Measurements from ENCODE around the gene GNAS.

GNAS gene

DNA sequence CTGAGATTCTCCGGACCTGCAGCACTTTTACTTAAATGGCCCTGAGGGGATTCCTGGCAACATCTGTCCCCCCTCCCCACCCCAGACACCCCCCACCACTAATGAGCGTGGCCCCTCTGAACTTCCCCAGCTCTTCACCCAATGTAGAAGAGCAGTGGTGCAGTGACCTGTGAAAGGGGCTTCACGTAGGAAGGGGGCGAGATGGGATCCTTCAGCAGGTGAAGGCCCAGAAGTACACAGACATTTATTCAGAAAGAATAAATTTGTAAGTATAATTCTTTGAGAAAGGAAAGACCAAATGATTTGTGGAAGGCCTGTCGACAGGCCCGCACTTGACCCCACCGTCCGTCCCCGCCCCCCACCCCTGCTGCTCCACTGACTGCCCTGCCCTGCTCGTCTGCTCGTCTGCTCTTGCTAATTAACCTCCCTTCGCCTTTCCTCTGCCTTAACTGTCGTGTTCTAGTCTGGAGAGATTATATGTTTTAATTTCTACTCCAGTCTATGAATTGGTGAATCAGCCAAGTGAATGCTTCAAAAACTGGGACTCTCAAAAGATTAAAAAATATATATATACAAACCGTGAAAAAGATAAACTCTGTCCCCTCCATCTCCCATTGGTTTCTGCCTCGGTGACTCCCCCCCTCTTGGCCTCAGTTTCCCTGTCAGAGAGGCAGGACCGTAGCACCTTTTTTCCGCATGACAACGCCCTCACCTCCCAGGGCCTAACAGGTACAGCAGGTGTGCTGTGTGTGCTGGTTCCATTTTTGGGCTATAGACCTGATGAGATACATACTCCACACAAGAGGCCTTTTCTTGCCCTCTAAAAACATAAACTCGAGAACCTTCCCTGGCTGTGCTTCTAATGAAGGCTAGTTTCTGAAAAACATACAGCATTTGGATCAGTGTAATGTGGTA, 49.2 kb downstream of the GNAS start:
- DNase-seq: no peak

DNA sequence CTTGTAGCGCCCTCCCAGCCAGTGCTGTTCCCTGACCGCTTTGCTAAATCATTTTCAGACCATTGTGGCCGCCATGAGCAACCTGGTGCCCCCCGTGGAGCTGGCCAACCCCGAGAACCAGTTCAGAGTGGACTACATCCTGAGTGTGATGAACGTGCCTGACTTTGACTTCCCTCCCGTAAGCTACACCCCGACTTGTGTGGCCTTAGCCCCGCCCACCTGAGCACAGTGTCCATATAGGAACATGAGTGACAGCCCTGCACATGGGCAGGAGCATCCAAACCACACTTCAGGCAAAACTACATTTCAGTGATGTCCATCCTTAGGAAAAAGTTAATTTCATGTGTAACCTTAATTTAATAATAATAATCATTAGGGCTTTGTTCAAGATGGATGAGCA, 51.1 kb downstream of the GNAS start:
- DNase-seq: no peak

DNA sequence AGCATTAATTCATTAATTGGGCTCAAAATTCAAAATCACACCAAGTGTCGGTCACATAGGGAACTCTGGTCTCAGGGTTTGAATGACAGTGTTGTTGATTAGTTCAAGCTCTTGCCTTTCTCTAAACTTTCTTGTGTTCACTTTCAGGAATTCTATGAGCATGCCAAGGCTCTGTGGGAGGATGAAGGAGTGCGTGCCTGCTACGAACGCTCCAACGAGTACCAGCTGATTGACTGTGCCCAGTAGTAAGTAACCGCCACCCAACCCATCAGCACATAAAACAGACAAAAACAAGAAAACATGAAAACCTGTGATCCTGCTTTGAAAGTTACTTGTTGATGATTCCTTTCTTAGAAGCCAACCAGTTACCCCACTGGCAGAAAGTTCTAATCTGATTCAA, 52.7 kb downstream of the GNAS start:
- DNase-seq: no peak

DNA sequence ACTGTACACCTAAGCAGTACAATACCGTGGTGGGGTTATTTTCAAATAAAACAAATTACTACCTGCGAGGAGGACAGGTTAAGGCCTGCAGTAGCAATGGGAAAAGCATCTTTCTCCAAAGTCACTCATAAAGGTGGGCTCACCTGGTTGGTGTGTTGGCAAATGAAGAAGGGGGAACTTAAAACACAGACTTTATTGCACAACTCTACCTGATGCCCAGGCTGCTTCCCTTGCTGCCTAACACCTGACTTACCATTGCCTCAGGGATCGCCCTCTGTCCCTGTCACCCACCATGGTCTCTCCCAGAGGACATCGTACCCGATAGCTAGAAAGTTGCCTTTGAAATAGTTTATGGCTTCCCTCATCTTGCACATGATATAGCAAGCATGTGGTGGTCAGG, 53.6 kb downstream of the GNAS start:
- no peak for DNase-seq

DNA sequence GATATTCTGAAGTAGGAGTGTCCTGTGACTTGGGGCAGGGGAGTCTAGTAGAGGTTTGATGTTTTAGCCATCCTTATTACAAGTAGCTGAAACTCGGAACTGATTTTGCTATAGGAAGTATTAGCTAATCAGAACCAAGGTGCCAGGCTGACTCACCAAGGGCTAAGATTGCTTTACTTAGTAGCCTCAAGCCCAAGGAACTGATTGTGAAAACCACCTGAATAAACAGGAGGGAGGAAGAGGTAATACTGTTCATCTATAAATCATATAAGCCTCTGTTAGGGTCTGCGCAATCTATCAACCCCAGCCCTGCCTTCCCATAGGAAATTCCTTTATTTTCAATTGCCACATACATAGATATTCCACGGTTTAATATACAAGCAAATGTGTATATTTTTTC, 54.4 kb downstream of the GNAS start:
- DNase-seq: no peak

DNA sequence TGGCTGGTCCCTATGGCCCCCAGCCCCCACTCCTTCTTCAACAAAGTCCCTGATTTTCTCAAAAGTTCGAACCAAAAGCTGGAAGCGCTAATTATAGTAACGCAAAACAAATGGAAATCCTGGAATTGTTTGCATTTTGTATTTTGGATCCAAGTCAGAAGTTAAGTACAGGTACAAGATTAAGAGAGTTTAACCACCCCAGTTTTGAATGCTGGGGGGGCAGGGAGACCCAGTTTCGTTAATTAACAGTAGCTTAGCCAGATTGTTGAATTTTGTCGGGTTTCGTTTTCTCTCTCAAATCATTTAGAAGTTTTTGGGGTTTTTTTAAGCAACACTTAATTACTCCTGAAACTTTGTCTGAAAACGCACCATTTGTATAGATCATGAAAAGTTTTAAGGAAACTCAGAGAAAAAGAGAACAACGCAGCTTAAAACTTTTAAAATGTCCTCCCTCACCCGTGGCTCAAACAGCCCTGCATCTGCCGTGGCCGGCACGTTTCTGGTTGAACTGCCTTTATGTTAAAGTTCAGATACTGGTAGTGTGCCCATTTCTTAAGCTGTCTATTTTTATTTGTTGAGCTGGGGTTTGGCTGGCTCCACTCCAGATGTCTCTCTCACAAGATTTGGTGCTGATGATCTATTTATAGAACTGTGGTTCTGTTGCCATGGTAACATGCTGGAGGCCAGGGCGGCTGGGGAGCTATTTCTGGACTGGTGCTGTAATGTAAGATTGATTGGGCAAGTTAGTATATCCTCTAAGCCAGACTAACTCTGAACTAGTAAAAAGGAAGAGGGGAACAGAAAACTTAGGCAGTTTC, 55.0 kb downstream of the GNAS start:
- peak; percentile 51 for DNase-seq

DNA sequence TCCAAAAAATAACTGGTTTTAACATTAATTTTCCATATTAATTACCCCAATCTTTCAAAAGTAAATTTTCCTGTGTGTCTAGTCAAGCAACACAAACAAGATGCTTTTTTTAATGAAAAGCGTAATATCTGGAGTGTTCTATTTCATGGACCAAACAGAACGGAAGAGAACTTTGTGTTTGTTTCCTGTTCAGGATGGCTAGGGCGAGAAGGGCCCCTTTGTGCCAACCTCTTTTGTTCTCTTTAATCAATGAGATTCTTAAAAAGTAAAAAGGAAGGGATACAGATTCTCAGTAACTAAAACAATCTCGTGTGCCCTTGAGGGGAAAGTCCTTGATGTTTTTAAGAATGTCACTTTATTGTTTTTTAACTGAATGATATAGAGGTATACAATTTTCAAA, 55.7 kb downstream of the GNAS start:
- DNase-seq: no peak

DNA sequence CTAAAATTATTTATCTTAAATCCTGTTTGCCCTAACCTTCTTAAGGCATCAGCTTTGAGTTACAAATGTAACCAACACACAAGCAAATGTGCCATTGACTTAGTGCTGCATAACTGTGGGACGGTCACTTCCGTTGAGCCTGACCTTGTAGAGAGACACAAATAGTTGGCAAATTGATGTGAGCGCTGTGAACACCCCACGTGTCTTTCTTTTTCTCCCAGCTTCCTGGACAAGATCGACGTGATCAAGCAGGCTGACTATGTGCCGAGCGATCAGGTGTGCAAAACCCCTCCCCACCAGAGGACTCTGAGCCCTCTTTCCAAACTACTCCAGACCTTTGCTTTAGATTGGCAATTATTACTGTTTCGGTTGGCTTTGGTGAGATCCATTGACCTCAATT, 56.4 kb downstream of the GNAS start:
- DNase-seq: no peak

DNA sequence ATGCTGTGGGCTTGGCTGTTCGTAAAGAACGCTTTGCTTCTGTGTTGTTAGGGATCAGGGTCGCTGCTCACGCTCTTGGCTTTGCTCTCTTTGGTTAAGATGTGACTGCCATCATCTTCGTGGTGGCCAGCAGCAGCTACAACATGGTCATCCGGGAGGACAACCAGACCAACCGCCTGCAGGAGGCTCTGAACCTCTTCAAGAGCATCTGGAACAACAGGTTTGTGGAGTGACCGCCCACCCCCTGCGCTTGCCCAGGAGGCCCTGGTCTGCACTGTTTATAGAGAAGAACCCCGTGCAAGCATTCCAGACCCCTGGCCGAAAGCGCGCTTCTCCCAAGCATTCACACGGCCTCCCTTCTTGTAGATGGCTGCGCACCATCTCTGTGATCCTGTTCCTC, 57.1 kb downstream of the GNAS start:
- no peak for DNase-seq

DNA sequence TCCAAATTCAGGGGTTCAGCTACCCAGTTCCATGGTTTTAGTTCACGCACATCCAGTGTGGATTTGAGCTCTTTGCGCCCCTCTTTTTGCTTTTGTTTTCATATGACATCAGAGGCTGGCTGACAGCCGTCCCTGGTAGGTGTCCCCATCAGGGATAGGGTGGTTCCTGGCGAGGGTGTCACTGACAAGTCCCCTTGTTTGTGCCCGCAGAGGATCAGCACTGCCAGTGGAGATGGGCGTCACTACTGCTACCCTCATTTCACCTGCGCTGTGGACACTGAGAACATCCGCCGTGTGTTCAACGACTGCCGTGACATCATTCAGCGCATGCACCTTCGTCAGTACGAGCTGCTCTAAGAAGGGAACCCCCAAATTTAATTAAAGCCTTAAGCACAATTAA, 58.0 kb downstream of the GNAS start:
- no peak for DNase-seq

DNA sequence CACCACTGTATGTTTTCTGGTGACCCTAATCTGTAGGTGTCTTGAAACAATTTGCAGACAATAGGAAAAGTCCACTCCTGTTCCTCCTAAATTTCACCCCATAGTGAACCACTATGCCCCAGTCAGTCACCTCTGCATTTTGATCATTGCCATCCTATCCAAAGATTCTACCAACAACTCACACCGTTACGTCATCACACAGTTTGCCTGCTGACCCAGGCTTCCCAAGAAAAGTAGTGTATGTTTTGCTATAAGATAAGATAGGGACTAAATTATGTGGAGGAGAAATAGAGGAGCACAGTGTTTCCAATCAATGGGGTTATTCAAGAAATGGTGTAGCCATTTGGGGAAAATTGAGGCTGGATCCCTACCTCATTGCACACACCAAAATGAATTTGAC, 58.8 kb downstream of the GNAS start:
- no peak for DNase-seq

DNA sequence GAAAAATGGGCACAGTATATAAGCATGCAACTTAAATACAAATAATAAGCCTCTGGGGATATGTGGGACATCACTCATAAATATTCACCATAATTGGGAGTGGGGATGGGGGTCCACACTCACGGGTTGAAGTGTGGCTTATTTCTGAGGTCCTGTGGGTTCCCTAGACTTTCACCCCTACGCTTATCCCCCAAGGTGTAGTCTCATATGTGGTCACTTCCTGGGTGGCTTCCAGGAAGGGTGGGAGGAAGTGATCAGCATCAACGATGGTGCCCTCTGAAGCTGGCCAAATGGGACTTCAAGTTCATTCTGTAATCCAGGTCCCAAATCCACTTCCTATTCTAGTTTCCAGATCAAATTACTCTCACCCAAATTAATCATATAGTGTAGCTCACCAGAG, 59.5 kb downstream of the GNAS start:
- no peak for DNase-seq

DNA sequence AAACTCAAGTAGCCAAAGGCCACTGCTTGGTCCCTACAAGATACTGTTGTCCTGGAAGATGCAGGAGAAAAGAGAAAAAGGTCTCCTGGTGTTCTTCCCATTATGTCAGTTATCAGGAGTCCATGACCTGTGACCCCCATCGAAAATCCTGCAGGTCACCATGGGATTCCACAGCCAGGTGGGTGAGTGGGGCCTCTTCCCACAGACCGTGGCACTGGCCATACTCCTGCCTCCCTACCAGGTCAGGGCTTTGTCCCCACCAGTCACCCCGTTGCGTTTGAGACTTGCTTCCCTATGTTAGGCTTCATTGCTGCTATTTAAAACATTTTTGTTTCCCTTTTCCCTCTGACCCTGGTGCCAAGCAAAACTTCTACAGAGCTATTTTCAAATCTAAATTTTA, 60.6 kb downstream of the GNAS start:
- DNase-seq: no peak

DNA sequence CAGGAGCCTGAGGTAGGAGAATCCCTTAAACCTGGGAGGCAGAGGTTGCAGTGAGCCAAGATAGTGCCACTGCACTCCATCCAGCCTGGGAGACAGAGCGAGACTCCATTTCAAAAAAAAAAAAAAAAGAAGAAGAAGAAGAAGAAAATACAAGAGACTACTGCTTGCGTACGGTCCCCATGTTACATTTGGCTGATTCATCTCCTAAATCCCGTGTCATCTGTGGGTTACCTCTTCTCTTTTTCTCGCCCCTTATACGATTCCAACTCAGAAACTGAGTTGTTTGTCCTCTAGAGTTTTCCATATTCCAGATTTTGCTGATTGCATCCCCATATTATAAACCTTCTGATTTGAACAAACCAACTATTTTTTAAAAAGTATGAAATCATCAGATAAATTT, 66.1 kb downstream of the GNAS start:
- no peak for DNase-seq

DNA sequence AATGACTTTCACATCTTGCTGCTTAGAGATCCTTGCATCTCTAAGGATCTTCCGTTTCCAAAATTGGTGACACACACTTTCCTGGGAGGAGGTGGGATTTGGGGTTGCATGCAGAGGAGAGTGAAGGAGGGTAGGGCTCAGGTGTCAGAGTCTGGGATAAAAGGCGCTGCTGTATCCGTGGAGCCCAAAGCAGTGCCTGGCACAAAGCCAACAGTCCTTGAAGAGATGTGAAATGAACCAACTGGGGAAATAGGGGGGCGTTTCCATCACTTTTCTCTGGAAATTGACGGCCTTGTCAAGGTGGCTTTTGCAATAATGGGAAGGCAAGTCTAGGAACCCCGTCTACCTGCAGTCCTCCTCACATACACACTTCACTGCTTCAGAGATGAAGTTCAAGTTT, 69.0 kb downstream of the GNAS start:
- DNase-seq: no peak

DNA sequence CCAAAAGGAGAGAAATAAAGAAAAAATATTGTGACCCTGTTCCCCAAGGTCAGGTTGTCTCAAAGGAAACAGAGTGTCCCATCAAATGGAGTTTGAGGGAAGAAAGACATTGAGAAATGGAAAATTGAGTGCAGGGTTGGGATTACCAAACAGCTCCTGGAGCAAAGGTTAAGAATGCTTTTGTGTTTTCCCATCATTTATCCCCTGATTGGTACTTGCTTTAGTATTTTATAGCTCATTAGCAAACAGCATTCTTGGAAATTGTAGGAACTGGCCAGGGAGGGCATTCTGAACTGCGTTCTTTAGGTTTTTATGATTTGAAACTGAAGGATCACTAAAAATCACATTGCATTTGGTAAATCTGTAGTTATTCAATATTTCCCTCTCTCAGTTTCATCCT, 69.5 kb downstream of the GNAS start:
- DNase-seq: no peak

DNA sequence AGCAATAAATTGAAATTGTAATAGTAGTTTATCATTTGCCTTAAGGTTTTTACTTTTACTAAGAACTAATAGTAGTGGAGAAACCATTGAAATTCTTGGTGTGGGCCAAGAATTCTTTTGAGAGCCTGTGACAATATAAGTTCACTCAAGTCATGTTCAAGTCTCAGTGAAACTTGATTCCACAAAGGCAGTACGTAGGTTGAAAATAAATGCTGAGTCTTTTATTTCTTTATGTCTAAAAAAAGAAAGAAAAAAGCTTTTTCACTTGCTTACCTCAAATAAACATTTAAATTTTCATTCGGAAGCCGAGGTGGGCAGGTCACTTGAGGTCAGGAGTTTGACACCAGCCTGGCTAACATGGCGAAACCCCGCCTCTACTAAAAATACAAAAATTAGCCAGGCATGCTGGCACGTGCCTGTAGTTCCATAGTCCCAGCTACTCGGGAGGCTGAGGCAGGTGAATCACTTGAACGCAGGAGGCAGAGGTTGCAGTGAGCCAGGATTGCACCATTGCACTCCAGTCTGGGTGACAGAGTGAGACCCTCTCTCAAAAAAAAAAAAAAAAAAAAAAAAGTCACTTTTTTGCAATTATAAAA, 70.7 kb downstream of the GNAS start:
- DNase-seq: no peak

DNA sequence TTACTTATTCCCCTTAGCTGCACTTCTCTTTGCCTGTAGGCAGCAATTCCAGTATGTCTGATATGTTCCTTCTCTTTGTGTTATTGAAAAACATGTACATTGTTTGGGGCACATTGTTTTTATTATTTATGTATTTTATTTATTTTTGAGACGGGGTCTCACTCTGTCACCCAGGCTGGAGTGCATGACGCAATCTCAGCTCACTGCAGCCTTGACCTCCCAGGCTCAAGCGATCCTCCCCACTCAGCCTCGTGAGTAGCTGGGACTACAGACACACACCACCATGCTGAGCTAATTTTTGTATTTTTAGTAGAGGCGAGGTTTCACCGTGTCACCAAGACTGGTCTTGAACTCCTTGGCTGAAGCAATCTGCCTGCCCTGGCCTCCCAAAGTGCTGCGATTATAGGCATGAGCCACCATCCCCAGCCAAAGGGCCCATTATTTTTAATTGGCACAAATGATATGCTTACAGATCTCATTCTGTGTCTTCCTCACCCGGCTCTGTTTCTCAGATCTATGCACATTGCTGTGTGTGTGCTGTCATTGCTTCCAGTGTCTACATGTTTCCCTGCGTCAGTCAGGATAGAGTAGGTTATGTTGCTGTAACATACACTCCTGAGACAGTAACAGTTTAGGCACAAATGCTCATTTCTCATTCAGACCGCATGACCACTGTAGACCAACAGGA, 74.4 kb downstream of the GNAS start:
- no peak for DNase-seq

DNA sequence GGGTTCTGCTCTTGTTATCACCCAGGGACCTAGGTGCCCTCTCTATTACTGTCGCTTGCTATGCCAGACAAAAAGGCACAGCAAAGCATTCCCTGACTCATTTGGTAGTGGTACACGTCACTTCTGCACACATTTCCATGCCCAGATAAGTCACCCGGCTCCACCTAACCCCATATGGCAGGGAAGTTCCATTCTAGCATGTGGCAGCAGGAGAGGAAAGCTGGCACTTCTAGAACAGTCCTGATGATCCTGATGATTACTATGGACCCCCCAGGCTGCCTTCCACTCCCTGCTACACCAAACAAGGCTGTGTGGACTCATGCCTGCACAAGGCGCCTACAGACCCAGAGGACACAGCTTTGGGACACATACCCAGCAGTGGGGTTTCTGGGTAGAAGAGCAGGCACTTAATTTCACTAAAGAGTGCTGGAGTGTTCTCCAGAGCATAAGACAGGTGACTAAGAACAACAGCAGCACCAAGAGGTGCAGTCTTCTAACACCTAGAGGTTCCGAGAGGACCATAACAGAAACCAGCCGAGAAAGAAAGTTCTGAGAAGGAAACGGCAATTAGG, 75.1 kb downstream of the GNAS start:
- DNase-seq: no peak

DNA sequence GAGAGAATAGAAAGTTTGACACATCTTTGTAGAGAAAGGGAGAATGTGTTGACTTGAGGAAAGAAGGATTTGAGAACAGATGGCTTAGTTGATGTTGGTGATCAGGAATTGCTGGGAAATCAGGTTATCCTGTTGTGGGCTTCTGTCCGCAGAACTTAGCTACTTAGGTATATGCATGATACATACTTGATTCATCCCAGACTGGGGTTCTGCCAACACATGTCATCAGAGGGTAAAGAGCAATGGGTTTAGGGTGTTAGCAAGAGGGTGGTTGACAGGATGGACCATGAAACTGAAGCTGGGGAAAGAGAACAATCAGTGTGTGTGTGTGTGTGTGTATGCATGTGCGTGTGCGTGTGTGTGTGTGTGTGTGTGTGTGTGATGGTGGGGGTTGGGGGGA, 78.0 kb downstream of the GNAS start:
- no peak for DNase-seq

DNA sequence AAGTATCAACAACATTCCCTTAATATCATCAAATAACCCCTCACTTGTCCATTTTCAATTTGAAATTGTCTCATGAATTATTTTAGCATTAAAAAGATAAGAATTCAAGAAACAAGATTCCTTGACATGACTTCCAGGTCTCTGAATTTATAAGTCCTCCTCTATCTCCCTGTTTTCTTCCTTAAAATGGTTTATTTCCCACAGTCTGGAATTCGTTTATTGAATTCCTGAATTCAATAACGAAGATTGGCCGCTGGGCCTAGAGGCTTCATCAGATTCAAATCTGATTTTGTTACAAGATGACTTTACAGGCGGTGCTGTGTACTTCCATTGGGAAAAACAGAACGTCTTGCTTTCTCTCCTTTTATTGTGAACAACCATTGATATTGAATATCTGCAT, 79.7 kb downstream of the GNAS start:
- DNase-seq: no peak

DNA sequence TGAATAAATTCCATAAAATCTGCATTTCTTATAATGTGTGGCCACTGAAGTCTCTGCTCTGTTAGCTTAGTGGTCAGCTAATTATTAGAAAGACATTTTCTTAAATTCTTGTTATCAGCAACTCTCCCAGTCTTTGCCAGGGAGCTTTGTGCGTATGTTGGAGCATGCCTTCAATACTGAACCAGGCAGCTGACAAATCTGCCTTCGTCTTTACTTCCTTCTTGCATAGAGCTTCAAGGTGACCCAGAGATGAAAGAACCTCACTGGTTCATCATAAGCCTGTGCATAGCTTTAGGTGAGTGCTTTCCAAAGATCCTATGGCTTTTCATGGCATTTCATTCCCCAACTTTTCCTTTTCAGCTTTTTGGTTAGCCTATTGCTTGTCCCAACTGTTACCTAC, 85.6 kb downstream of the GNAS start:
- DNase-seq: no peak

DNA sequence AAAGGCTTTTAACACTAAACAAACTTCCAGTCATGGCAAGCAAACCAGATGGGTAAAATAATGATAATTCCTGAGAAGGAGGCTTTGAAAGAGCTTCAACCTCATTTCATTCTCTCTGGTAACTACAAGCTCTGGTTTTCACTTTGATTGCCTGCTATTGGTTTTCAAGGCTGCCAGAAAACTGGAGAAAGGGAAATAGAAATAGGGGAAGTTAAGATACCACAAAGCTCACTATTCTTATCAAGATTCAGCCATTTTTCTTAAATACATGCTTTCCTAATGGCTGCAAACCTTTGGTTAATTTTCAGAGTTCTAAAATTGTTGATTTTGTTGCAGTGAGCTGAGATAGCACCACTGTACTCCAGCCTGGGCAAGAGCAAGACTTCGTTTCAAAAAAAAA, 86.0 kb downstream of the GNAS start:
- no peak for DNase-seq
